Parathyroid adenoma (tissue), 2 donors: Measurements from ENCODE around the gene ROR2.

Source experiments
- H2AFZ ChIP-seq: fragments of 300-600 bp; sonication (generic); one replicate; pipeline ENCODE4 v1.7.0; 2017; ENCODE audit warnings: antibody characterized with exemption, mild to moderate bottlenecking
- H3K27ac ChIP-seq: fragments of 300-600 bp; sonication (generic); one replicate; pipeline ENCODE4 v1.7.0; 2017
- H3K27me3 ChIP-seq: fragments of 300-600 bp; sonication (generic); one replicate; pipeline ENCODE4 v1.7.0; 2017; ENCODE audit warnings: low read length; ENCODE audit not compliant: control insufficient read depth, insufficient read depth
- H3K36me3 ChIP-seq: fragments of 300-600 bp; sonication (generic); one replicate; pipeline ENCODE4 v1.7.0; 2017; ENCODE audit warnings: low read length; ENCODE audit not compliant: control insufficient read depth, insufficient read depth
- H3K4me1 ChIP-seq: fragments of 300-600 bp; sonication (generic); one replicate; pipeline ENCODE4 v1.7.0; 2017; ENCODE audit warnings: control low read depth
- H3K4me2 ChIP-seq: fragments of 300-600 bp; sonication (generic); one replicate; pipeline ENCODE4 v1.7.0; 2017; ENCODE audit warnings: low read length
- H3K4me3 ChIP-seq: fragments of 300-600 bp; sonication (generic); one replicate; pipeline ENCODE4 v1.7.0; 2017; ENCODE audit warnings: low read depth, low read length
- H3K79me2 ChIP-seq: fragments of 300-600 bp; sonication (generic); one replicate; pipeline ENCODE4 v1.7.0; 2017; ENCODE audit warnings: control low read depth
- H3K9ac ChIP-seq: fragments of 300-600 bp; sonication (generic); one replicate; pipeline ENCODE4 v1.7.0; 2017; ENCODE audit warnings: mild to moderate bottlenecking
- H3K9me3 ChIP-seq: fragments of 300-600 bp; sonication (generic); one replicate; pipeline ENCODE4 v1.7.0; 2017; ENCODE audit warnings: low read length; ENCODE audit not compliant: control insufficient read depth
- TF ChIP-seq, protein P1 (sequence below): fragments of 300-600 bp; sonication (generic); IDR thresholded peaks from one replicate; pipeline ENCODE4 v1.7.0; 2017; ENCODE audit warnings: antibody characterized with exemption, mild to moderate bottlenecking
- donor health status: primary hyperparathyroidism.

ROR2 gene

DNA sequence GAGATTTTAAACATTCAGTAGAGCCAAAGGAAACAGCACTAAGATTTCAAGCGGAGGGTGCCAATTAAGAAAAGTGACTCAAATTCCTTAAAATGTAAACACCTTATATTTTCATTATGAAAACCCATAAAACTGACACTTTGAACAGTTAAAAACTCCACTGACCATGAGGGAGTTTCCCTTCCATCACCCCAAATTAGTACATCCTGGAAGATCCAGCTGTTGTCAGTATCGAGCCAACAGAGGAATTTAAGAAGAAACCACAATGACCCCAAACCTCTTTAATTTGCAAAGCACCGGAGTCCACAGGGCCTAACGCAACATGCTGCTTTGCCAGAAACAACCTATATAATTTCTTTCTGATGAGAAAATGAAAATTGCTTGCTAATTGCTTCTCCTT is 41.3 kb downstream of the ROR2 start:
- Histone ChIP-seq H3K4me1 (no peaks in the 10 kb centered on the region), H3K4me2 (no peak overlapping the region), H3K27me3 (no peaks in the 10 kb centered on the region), H3K27ac (no peak overlapping the region), H3K79me2 (peaks cover 11% of the 10 kb centered on the region), H3K36me3 (no peaks in the 10 kb centered on the region), H3K9ac (no peak overlapping the region), H3K9me3 (no peaks in the 10 kb centered on the region), H3K4me3 (no peak overlapping the region), H2AFZ (no peak overlapping the region)
- TF ChIP-seq, protein P1, sequence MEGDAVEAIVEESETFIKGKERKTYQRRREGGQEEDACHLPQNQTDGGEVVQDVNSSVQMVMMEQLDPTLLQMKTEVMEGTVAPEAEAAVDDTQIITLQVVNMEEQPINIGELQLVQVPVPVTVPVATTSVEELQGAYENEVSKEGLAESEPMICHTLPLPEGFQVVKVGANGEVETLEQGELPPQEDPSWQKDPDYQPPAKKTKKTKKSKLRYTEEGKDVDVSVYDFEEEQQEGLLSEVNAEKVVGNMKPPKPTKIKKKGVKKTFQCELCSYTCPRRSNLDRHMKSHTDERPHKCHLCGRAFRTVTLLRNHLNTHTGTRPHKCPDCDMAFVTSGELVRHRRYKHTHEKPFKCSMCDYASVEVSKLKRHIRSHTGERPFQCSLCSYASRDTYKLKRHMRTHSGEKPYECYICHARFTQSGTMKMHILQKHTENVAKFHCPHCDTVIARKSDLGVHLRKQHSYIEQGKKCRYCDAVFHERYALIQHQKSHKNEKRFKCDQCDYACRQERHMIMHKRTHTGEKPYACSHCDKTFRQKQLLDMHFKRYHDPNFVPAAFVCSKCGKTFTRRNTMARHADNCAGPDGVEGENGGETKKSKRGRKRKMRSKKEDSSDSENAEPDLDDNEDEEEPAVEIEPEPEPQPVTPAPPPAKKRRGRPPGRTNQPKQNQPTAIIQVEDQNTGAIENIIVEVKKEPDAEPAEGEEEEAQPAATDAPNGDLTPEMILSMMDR: no peak

DNA sequence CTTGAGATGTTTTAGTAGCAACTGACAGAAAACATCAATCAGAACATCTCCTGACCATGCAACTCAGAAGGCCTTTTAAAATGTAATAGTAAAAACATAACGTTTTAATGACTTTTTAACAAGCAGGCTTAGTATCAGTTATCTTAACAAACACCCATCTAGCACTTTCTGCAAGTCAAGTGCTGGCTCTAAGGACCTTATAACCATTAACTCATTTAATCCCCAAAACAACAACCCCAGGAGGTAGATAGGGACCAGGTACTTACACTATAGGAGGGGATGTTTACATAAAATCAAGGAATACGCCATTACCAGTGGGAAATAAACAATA is 41.8 kb downstream of the ROR2 start:
- Histone ChIP-seq H3K79me2 (peaks cover 11% of the 10 kb centered on the region), H2AFZ (no peak overlapping the region), H3K4me1 (no peaks in the 10 kb centered on the region), H3K9ac (no peak overlapping the region), H3K4me2 (no peak overlapping the region), H3K27ac (no peak overlapping the region), H3K4me3 (no peak overlapping the region), H3K9me3 (no peaks in the 10 kb centered on the region), H3K36me3 (no peaks in the 10 kb centered on the region), H3K27me3 (no peaks in the 10 kb centered on the region)
- TF ChIP-seq, protein P1: no peak

DNA sequence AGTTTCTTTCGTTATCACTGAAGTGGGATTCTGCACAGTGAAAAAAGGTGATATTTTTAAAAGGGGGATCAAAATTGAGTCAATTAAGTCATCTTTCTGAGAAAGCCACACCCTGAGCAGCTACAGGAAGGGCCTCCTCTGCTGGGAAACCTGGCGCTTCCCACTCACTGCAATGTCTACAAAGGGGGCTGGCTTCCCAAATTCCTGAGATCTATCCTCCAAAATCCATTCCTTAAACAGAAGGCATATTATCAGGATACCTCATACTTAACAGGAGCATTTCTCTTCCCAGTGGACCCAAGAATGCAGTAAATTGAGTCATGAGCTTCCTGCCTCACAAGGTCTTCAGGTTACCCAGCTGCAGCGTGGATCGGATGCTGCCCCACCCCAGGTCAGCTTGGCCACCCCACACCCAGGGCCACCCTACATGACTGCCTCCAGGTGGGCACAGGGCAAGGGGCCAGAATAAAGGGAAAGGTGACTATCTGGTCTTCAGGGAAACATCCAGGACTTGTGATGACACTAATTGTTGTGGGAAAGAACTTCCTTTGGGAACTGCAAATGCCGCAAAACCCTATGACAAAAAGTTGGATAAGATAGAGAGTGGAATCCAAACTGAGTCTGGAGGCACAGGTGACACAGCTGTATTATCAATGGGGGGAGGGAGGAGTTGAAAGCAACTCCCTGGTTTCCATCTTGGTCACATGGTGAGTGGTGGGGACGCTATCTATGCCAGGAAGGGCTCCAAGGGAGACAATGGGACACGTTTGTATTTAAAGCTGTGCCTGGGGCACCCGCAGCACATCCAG is 42.3 kb downstream of the ROR2 start:
- H3K27ac ChIP-seq: no peak overlapping the region
- H3K4me2 ChIP-seq: no peak overlapping the region
- no peaks in the 10 kb centered on the region for H3K27me3 ChIP-seq
- no peak overlapping the region for H3K4me3 ChIP-seq
- TF ChIP-seq, protein P1: no peak
- no peaks in the 10 kb centered on the region for H3K4me1 ChIP-seq
- H3K9ac ChIP-seq: no peak overlapping the region
- no peaks in the 10 kb centered on the region for H3K9me3 ChIP-seq
- no peaks in the 10 kb centered on the region for H3K36me3 ChIP-seq
- no peak overlapping the region for H2AFZ ChIP-seq
- H3K79me2 ChIP-seq: peaks cover 11% of the 10 kb centered on the region

DNA sequence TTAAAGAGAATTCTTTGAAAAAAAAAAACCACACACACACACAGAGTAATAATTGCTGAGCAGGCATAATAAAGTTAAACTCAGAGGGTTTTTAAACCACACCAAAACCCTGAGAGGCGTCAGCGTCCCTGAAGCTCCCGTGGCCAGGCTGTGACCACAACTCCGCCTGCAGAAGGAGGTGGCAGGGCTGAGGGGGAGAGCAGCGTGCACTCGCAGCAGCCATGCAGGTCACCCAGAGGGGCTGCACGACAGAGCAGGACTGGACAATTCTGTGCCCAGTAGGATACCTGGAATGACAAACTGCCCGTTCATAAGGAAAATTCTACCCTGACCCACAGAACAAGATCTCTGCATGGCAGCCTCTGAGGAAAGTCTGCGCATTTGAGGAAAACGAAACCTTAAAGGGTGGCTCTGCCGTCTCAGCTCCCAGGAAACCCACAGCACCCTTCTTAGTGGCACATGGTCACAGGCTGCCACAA is 44.0 kb downstream of the ROR2 start:
- peak overlapping the region; percentile 35 for H3K4me3 ChIP-seq
- H3K4me1 ChIP-seq: peaks cover 4% of the 10 kb centered on the region
- TF ChIP-seq, protein P1: no peak
- peaks cover 11% of the 10 kb centered on the region for H3K79me2 ChIP-seq
- no peak overlapping the region for H3K9ac ChIP-seq
- H3K36me3 ChIP-seq: no peaks in the 10 kb centered on the region
- H2AFZ ChIP-seq: peak overlapping the region; percentile 28
- H3K9me3 ChIP-seq: no peaks in the 10 kb centered on the region
- H3K4me2 ChIP-seq: peak overlapping the region; percentile 52
- H3K27me3 ChIP-seq: no peaks in the 10 kb centered on the region
- H3K27ac ChIP-seq: no peak overlapping the region

DNA sequence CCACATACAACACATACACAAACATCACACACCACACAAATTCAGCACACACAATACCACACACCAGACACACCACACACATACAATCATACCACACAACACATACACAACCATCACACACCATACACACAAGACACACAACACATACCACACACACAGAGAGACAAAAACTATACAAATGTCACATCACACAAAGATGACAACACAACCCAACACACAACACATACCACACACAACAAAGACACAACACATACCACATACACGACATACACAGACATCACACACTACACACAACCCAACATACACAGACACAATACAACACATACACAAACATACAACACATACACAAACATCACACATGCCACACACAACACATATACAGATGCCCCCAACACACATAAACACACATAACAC is 44.8 kb downstream of the ROR2 start:
- Histone ChIP-seq H3K36me3 (no peaks in the 10 kb centered on the region), H3K9me3 (no peaks in the 10 kb centered on the region), H3K4me3 (no peak overlapping the region), H2AFZ (no peak overlapping the region), H3K4me1 (peaks cover 4% of the 10 kb centered on the region), H3K27ac (no peak overlapping the region), H3K4me2 (no peak overlapping the region), H3K9ac (no peak overlapping the region), H3K27me3 (no peaks in the 10 kb centered on the region), H3K79me2 (peaks cover 7% of the 10 kb centered on the region)
- TF ChIP-seq, protein P1: no peak
